HCT116 (cell line): ENCODE data around the gene HS6ST3. TPM values are rescaled to one million over a fixed set of nuclear protein-coding genes. Genes with fewer than 3 reads are reported as not detected.

Source experiments
- ATAC-seq: fragments of 200-7000 bp; cut with Tn5 transposase; 2 replicates; pipeline ENCODE4 v1.9.1; 2020; ENCODE audit warnings: mild to moderate bottlenecking, moderate library complexity
- BruUV-seq: library from RNA; stranded (reverse); fragments of 400-500 nt; replicated peaks from 2 replicates; lab custom pipeline; 2021; lab: Mats Ljungman, UMichigan
- CTCF ChIA-PET: fragments of 300-600 bp; sonication (Branson Sonifier 250); formaldehyde crosslinking; loops from one replicate; lab custom pipeline; 2021; ENCODE audit warnings: antibody characterized with exemption; lab: Charles Lee
- POLR2A ChIA-PET: fragments of 300-600, 350-600 bp; sonication (Branson Sonifier 250); formaldehyde crosslinking; loops from one replicate; lab custom pipeline; 2021; ENCODE audit warnings: antibody characterized with exemption; lab: Charles Lee
- RAD21 ChIA-PET, 2 experiments: fragments of 300-600 bp; sonication (Branson Sonifier 250); formaldehyde crosslinking; loops; one replicate each; lab custom pipeline; 2023; ENCODE audit warnings: low total read pairs in 2 of 2; ENCODE audit not compliant: uncharacterized antibody in 2 of 2, unreplicated experiment in 2 of 2, low non-redundant PET in 1 of 2; lab: Charles Lee
- DNase-seq: peaks from one replicate; pipeline ENCODE4 v3.0.0-alpha.2; 2010; ENCODE audit warnings: low read depth, low spot score
- H2AFZ ChIP-seq: fragments of 200-600 bp; shearing (Covaris generic), sonication (generic); 2 replicates; pipeline ENCODE4 v1.6.1; 2017; ENCODE audit warnings: low read depth, mixed run types, mixed read lengths, antibody characterized with exemption, low read length; ENCODE audit not compliant: poor library complexity, severe bottlenecking
- H3K27ac ChIP-seq: 2 replicates; pipeline ENCODE4 v1.5.1; 2012; ENCODE audit warnings: low read depth, low read length
- H3K27me3 ChIP-seq: fragments of 200-600 bp; sonication (generic); 2 replicates; pipeline ENCODE4 v1.6.1; 2016; ENCODE audit warnings: mixed run types, low read length, mixed read lengths; ENCODE audit not compliant: insufficient read depth
- H3K36me3 ChIP-seq, 2 experiments: fragments of 200-500 bp in 1 of 2; fragments of 200-600 bp in 1 of 2; sonication (Bioruptor generic) in 1 of 2; sonication (generic) in 1 of 2; 2 replicates each; pipeline versions ENCODE4 v1.5.1 to v1.6.1; 2014 to 2016; ENCODE audit warnings: low read length in 2 of 2, inconsistent platforms in 1 of 2, mixed read lengths in 1 of 2, mixed run types in 1 of 2; ENCODE audit not compliant: insufficient read depth in 2 of 2, control insufficient read depth in 1 of 2
- H3K4me1 ChIP-seq, 2 experiments: fragments of 200-600 bp in 1 of 2; sonication (generic) in 1 of 2; 2 replicates each; pipeline versions ENCODE4 v1.5.1 to v1.6.1; 2012 to 2017; ENCODE audit warnings: low read length in 2 of 2, inconsistent platforms in 1 of 2, mild to moderate bottlenecking in 1 of 2, mixed read lengths in 1 of 2, mixed run types in 1 of 2, moderate library complexity in 1 of 2; ENCODE audit not compliant: insufficient read depth in 2 of 2, control insufficient read depth in 1 of 2
- H3K4me2 ChIP-seq: fragments of 200-600 bp; sonication (generic); 2 replicates; pipeline ENCODE4 v1.6.1; 2017; ENCODE audit warnings: mixed run types, low read length, mixed read lengths
- H3K4me3 ChIP-seq, 2 experiments: fragments of 200-600 bp in 1 of 2; sonication (generic) in 1 of 2; replicated peaks in 1 of 2; 2 replicates each; pipeline ENCODE4 v1.5.1; 2011 to 2016; ENCODE audit warnings: low read length in 2 of 2, control low read depth in 1 of 2, low read depth in 1 of 2, mild to moderate bottlenecking in 1 of 2, mixed read lengths in 1 of 2, mixed run types in 1 of 2
- H3K79me2 ChIP-seq: fragments of 200-600 bp; sonication (generic); 2 replicates; pipeline ENCODE4 v1.6.1; 2017; ENCODE audit warnings: mild to moderate bottlenecking, mixed run types, low read length, moderate library complexity, mixed read lengths; ENCODE audit not compliant: insufficient read depth
- H3K9ac ChIP-seq: fragments of 200-600 bp; sonication (generic); 2 replicates; pipeline ENCODE4 v1.6.1; 2016; ENCODE audit warnings: low read length, mixed read lengths
- H3K9me2 ChIP-seq: fragments of 200-600 bp; sonication (generic), shearing (Covaris generic); 2 replicates; pipeline ENCODE4 v1.6.1; 2017; ENCODE audit warnings: mixed run types, mild to moderate bottlenecking, moderate library complexity; ENCODE audit not compliant: insufficient read depth
- H3K9me3 ChIP-seq, 2 experiments: fragments of 200-500 bp in 1 of 2; fragments of 200-600 bp in 1 of 2; sonication (Bioruptor generic) in 1 of 2; sonication (generic) in 1 of 2; 2 replicates each; pipeline ENCODE4 v1.6.1; 2014 to 2017; ENCODE audit warnings: low read length in 2 of 2, mixed read lengths in 2 of 2, inconsistent platforms in 1 of 2, low read depth in 1 of 2, mild to moderate bottlenecking in 1 of 2, mixed run types in 1 of 2, moderate library complexity in 1 of 2; ENCODE audit not compliant: control insufficient read depth in 1 of 2, insufficient read depth in 1 of 2
- H4K20me1 ChIP-seq: fragments of 200-600 bp; sonication (generic), shearing (Covaris generic); 2 replicates; pipeline ENCODE4 v1.6.1; 2017; ENCODE audit warnings: mixed run types, mild to moderate bottlenecking, moderate library complexity; ENCODE audit not compliant: insufficient read depth
- CBX3 ChIP-seq: IDR thresholded peaks from 2 replicates; pipeline ENCODE4 v1.6.1; 2012; ENCODE audit warnings: low read depth
- EGR1 ChIP-seq: IDR thresholded peaks from 2 replicates; pipeline ENCODE4 v1.6.1; 2012; ENCODE audit warnings: low read depth
- ELF1 ChIP-seq: IDR thresholded peaks from 2 replicates; pipeline ENCODE4 v1.6.1; 2012; ENCODE audit warnings: low read depth, borderline replicate concordance
- EZH2 ChIP-seq: fragments of 200-600 bp; sonication (generic); IDR thresholded peaks from 2 replicates; pipeline ENCODE4 v1.6.1; 2017; ENCODE audit warnings: antibody characterized with exemption, mixed run types
- EZH2phosphoT487 ChIP-seq: fragments of 200-600 bp; IDR thresholded peaks from 2 replicates; pipeline ENCODE4 v1.6.1; 2018; ENCODE audit warnings: antibody characterized with exemption, borderline replicate concordance
- FOSL1 ChIP-seq: IDR thresholded peaks from 2 replicates; pipeline ENCODE4 v1.6.1; 2012; ENCODE audit warnings: low read depth
- REST ChIP-seq: IDR thresholded peaks from 2 replicates; pipeline ENCODE4 v1.6.1; 2012; ENCODE audit warnings: low read depth
- SIN3A ChIP-seq: IDR thresholded peaks from 2 replicates; pipeline ENCODE4 v1.6.1; 2012; ENCODE audit warnings: low read depth
- SP1 ChIP-seq: IDR thresholded peaks from 2 replicates; pipeline ENCODE4 v1.6.1; 2012; ENCODE audit warnings: low read depth
- TCF7L2 ChIP-seq: IDR thresholded peaks from 2 replicates; pipeline ENCODE4 v1.7.0; 2011; ENCODE audit warnings: borderline replicate concordance, inconsistent platforms; ENCODE audit not compliant: insufficient read depth, insufficient read length; ENCODE audit errors: extremely low read depth
- YY1 ChIP-seq: IDR thresholded peaks from 2 replicates; pipeline ENCODE4 v1.6.1; 2011; ENCODE audit warnings: low read length, low read depth, moderate library complexity, mild to moderate bottlenecking; ENCODE audit not compliant: insufficient replicate concordance; ENCODE audit errors: extremely low read depth
- ZFX ChIP-seq: fragments of 450-650 bp; IDR thresholded peaks from 2 replicates; pipeline ENCODE4 v1.6.1; 2017
- intact Hi-C: fragments of 100-400 bp; cut with micrococcal nuclease; formaldehyde crosslinking; loops from 2 replicates; pipeline ENCODE4 v1.10.0; 2022
- total RNA-seq: library from RNA; stranded (reverse); gene quantifications from one replicate; pipeline ENCODE4 v1.2.1, GENCODE V29; 2021; ENCODE audit not compliant: unreplicated experiment
- TF ChIP-seq, protein P1 (sequence below): IDR thresholded peaks from 2 replicates; pipeline ENCODE4 v1.6.1; 2011; ENCODE audit warnings: mild to moderate bottlenecking, low read length, moderate library complexity; ENCODE audit not compliant: insufficient replicate concordance; ENCODE audit errors: extremely low read depth
- TF ChIP-seq, protein P2 (sequence below), 3 experiments: fragments of 200-600 bp in 1 of 3; sonication (generic) in 1 of 3; IDR thresholded peaks in 2 of 3; conservative IDR thresholded peaks in 1 of 3; 2 replicates each; pipeline ENCODE4 v1.5.1; 2012 to 2017; ENCODE audit warnings: low read depth in 2 of 3, low read length in 2 of 3, antibody characterized with exemption in 1 of 3, borderline replicate concordance in 1 of 3, control low read depth in 1 of 3, mild to moderate bottlenecking in 1 of 3, mixed read lengths in 1 of 3, mixed run types in 1 of 3, moderate library complexity in 1 of 3; ENCODE audit not compliant: insufficient read depth in 1 of 3

The HS6ST3 gene
- total RNA-seq, 1 experiment from 2014 or later = 0.10 TPM

DNA sequence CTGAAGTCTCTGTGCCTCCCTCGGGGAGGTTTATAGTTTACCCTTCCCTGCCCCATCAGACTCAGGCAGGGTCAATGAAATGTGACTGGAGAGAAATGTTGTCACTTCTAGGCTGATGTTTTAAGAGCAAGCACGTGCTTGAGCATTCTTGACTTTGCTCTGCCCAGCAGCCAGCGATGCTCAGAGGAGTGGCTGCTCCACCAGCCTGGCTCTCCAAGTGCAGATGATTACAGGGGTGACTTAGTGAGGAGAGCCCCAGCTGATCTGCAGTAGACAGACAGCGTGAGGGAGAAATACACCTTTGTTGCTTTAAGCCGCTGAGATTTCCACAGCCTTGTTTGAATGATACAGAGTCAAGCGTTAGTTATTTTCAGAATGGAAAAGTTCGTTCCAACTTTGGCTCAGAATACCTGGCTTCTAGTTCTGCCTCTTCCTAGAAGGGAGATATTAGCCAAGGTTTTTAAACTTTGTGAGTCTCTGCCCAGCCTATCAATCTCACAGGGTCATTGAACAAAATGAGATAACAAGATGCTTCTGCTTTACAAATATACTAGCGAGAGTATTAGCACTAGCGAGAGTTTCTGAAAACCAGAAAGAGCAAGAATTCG, 760.7 kb downstream of the HS6ST3 start:
- H3K4me3 ChIP-seq = no peak overlapping the region
- ATAC-seq (no peak), DNase-seq (no peak)
- CTCF ChIA-PET = no interaction called here
- H3K79me2 ChIP-seq = no peaks in the 10 kb centered on the region
- intact Hi-C loops = no loop called here
- POLR2A ChIA-PET = no interaction called here
- no peak overlapping the region for H3K4me2 ChIP-seq
- H4K20me1 ChIP-seq = no peaks in the 10 kb centered on the region
- H2AFZ ChIP-seq = no peak overlapping the region
- H3K36me3 ChIP-seq = no peaks in the 10 kb centered on the region
- TF ChIP-seq ZFX (no peak), CBX3 (no peak), EZH2phosphoT487 (no peak), EZH2 (no peak), SP1 (no peak), TCF7L2 (no peak), YY1 (no peak), SIN3A (no peak), REST (no peak), FOSL1 (no peak), ELF1 (no peak), EGR1 (no peak)
- TF ChIP-seq, protein P1, sequence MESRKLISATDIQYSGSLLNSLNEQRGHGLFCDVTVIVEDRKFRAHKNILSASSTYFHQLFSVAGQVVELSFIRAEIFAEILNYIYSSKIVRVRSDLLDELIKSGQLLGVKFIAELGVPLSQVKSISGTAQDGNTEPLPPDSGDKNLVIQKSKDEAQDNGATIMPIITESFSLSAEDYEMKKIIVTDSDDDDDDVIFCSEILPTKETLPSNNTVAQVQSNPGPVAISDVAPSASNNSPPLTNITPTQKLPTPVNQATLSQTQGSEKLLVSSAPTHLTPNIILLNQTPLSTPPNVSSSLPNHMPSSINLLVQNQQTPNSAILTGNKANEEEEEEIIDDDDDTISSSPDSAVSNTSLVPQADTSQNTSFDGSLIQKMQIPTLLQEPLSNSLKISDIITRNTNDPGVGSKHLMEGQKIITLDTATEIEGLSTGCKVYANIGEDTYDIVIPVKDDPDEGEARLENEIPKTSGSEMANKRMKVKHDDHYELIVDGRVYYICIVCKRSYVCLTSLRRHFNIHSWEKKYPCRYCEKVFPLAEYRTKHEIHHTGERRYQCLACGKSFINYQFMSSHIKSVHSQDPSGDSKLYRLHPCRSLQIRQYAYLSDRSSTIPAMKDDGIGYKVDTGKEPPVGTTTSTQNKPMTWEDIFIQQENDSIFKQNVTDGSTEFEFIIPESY = no peak
- TF ChIP-seq, protein P2, sequence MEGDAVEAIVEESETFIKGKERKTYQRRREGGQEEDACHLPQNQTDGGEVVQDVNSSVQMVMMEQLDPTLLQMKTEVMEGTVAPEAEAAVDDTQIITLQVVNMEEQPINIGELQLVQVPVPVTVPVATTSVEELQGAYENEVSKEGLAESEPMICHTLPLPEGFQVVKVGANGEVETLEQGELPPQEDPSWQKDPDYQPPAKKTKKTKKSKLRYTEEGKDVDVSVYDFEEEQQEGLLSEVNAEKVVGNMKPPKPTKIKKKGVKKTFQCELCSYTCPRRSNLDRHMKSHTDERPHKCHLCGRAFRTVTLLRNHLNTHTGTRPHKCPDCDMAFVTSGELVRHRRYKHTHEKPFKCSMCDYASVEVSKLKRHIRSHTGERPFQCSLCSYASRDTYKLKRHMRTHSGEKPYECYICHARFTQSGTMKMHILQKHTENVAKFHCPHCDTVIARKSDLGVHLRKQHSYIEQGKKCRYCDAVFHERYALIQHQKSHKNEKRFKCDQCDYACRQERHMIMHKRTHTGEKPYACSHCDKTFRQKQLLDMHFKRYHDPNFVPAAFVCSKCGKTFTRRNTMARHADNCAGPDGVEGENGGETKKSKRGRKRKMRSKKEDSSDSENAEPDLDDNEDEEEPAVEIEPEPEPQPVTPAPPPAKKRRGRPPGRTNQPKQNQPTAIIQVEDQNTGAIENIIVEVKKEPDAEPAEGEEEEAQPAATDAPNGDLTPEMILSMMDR (IDR thresholded peaks at IDR 0.05 in 2 of 3, conservative IDR thresholded peaks at IDR 0.05 in 1 of 3; ENCODE audit: borderline replicate concordance in 1 of 3, insufficient read depth in 1 of 3, low read depth in 2 of 3, low read length in 2 of 3) = no peak
- no TSS peak for BruUV-seq
- no peaks in the 10 kb centered on the region for H3K4me1 ChIP-seq
- peaks cover 17% of the 10 kb centered on the region; the same call in 1 of the 2 replicates for H3K27me3 ChIP-seq
- RAD21 ChIA-PET = no interaction called here
- no peaks in the 10 kb centered on the region for H3K9me2 ChIP-seq
- no peaks in the 10 kb centered on the region for H3K9me3 ChIP-seq
- H3K27ac ChIP-seq = no peak overlapping the region
- H3K9ac ChIP-seq = no peak overlapping the region
